Memory B cell (primary cell): Measurements from ENCODE around the gene TECR.
"Not testable (repeated sequence)": the region's sequence is repeated elsewhere in the genome, so short reads cannot be mapped to it uniquely, and the experiment has no call there.

Source experiments
- ATAC-seq: fragments of 150-1000 bp; cut with Tn5 transposase; 2 replicates; pipeline ENCODE4 v1.10.0; 2021; ENCODE audit warnings: low read depth, mild to moderate bottlenecking, moderate library complexity
- DNase-seq, 2 donors: peaks; one replicate each; pipeline ENCODE4 v3.0.0; 2022; ENCODE audit warnings: low spot score in 2 of 2
- H3K27ac Mint-ChIP-seq: one replicate; pipeline ENCODE4 v1.8.0; 2022; ENCODE audit warnings: mild to moderate bottlenecking, moderate library complexity, mixed read lengths
- H3K27me3 Mint-ChIP-seq: one replicate; pipeline ENCODE4 v1.8.0; 2022; ENCODE audit warnings: mixed read lengths
- H3K36me3 Mint-ChIP-seq: one replicate; pipeline ENCODE4 v1.8.0; 2022; ENCODE audit warnings: mild to moderate bottlenecking, mixed read lengths
- H3K4me1 Mint-ChIP-seq: one replicate; pipeline ENCODE4 v1.8.0; 2022; ENCODE audit warnings: mixed read lengths
- H3K4me3 Mint-ChIP-seq: one replicate; pipeline ENCODE4 v1.8.0; 2022; ENCODE audit warnings: mild to moderate bottlenecking, moderate library complexity, mixed read lengths
- H3K9me3 Mint-ChIP-seq: one replicate; pipeline ENCODE4 v1.8.0; 2022; ENCODE audit warnings: mixed read lengths

TECR gene

DNA sequence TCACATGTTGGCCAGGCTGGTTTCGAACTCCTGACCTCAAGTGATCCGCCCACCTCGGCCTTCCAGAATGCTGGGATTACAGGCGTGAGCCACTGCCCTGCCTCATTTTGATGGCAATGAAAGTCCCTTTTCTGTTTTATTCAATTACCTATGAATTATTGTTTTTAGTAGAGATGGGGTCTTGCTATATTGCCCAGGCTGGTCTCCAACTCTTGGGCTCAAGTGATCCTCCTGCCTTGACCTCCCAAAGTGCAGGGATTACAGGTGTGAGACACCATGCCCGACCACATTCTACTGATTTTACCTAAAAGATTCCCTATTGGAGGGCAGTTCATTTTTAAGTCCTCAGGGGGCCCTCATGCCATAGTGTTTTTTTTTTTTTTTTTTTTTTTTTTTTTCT lies 12.6 kb downstream of the TECR start:
- H3K27ac Mint-ChIP-seq, DNase-seq, H3K36me3 Mint-ChIP-seq, H3K4me3 Mint-ChIP-seq, H3K9me3 Mint-ChIP-seq, H3K27me3 Mint-ChIP-seq, ATAC-seq: not testable (repeated sequence)
- H3K4me1 Mint-ChIP-seq = peaks cover 15% of the 10 kb centered on the region

DNA sequence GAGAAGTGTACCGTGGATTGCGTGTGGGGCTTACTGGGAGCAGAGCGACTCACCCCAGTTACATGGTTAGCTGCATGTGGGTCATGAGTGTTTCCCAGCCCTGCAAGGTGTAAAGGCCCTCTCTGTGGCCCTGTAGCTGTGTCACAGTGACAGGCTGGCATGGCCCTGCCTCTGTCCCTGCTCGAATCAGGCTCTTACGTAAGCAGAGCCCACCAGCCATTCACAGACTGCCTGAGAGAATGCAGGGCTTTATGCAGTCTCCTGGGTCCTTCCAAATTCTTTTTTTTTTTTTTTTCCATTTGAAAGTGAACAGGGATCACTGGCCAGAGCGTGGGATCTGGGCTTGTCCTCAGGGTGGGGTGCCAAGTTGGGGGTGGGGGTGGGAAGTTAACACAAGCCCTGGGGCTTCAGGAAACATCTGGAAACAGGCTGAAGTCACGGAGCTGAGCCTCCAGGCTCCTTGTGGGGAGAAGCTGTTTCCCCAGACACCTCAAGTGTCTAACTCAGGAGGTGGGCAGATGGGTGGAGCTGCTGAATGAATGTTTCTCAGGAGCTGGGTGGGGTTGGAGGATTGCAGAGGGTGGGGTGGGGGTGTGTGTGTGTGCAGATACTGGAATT lies 13.4 kb downstream of the TECR start:
- no peaks in the 10 kb centered on the region for H3K27me3 Mint-ChIP-seq
- peaks cover 15% of the 10 kb centered on the region for H3K4me1 Mint-ChIP-seq
- ATAC-seq (no peak), DNase-seq (no peak)
- H3K27ac Mint-ChIP-seq = no peak overlapping the region
- H3K9me3 Mint-ChIP-seq = no peaks in the 10 kb centered on the region
- H3K36me3 Mint-ChIP-seq = peaks cover 3% of the 10 kb centered on the region
- H3K4me3 Mint-ChIP-seq = no peak overlapping the region

DNA sequence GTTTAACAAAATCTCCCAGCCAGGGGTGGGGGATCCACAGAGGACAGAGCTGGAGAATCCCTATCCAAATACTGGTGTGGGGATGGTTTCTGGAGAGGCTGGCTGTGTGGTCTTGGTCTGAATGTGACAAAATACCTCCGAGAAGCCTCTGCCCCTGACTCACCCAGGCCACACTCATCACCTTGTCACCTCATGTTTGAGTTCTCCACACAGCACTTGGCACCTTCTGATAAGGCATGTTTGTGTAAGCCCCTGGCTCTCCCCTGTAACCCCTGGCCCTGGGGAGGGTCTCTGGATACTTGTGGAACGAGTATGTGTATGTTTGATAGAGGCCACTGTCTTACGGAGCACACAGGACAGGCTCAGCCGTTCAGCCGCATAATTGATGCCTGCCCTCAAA lies 14.7 kb downstream of the TECR start:
- peaks cover 3% of the 10 kb centered on the region for H3K36me3 Mint-ChIP-seq
- peaks cover 13% of the 10 kb centered on the region for H3K4me1 Mint-ChIP-seq

DNA sequence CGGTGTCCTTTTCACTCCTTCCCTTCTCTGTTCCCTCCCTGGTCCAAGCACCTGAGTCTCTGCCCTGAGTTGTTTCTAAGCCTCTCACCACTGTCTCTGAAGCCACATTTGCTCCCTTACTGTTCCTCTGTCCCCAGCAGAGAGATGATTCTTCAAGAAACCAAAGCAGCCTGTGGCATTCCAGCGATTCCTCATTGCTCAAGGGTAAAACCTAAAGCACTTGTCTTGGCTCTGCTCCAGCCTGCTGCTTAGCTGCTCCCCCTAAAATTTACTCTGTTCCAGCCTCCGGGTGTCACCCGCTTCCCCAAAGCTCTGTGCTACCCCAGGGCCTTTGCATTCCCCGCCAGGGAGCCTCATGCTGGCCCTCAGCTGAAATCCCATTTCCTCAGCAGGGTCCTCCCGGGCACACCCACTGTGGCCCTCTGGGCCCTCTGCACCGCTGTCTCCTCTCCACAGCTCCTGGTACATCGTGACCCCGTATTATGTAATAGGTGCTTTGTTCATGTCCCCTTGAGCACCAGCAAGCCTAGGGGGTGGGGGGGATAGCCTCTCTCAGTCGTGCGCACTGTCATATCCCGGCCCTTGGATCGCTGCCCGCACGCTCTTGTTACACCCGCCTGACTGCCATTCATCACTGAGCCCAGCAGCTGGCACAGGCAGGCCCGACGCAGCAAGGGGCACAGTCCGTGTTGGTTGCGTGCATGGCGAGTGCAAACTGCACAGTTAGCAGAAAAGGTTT lies 15.8 kb downstream of the TECR start:
- Mint-ChIP-seq H3K27me3 (no peaks in the 10 kb centered on the region), H3K36me3 (peaks cover 7% of the 10 kb centered on the region), H3K27ac (no peak overlapping the region), H3K9me3 (no peaks in the 10 kb centered on the region), H3K4me1 (peaks cover 9% of the 10 kb centered on the region), H3K4me3 (no peak overlapping the region)
- DNase-seq = no peak
- no peak for ATAC-seq

More for the DNA sequence above, 14.7 kb downstream of the TECR start:
- ATAC-seq = no peak
- Mint-ChIP-seq H3K27ac (no peak overlapping the region), H3K4me3 (no peak overlapping the region), H3K9me3 (no peaks in the 10 kb centered on the region), H3K27me3 (no peaks in the 10 kb centered on the region)
- no peak for DNase-seq

DNA sequence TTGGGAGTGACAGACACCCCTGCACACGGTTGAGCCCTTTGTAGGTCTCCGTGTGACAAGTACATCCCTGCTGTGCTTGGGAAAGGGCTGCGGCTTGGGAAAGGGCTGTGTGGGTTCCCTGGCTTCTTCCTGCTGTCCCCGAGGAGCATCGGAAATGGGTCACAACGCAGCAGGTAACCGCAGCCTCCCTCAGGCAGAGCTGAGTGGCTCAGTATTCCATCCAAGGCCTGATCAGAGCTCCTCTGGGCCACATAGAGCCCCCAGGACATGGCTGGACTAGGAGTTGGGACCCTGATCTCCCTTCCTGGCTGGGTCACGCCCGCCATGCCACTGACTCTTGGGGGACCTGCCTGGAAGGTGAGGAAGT lies 16.3 kb downstream of the TECR start:
- peaks cover 7% of the 10 kb centered on the region for H3K36me3 Mint-ChIP-seq
- H3K4me1 Mint-ChIP-seq = peaks cover 13% of the 10 kb centered on the region
- H3K27me3 Mint-ChIP-seq = no peaks in the 10 kb centered on the region
- no peaks in the 10 kb centered on the region for H3K9me3 Mint-ChIP-seq
- H3K4me3 Mint-ChIP-seq = no peak overlapping the region
- no peak overlapping the region for H3K27ac Mint-ChIP-seq
- DNase-seq = no peak
- no peak for ATAC-seq

DNA sequence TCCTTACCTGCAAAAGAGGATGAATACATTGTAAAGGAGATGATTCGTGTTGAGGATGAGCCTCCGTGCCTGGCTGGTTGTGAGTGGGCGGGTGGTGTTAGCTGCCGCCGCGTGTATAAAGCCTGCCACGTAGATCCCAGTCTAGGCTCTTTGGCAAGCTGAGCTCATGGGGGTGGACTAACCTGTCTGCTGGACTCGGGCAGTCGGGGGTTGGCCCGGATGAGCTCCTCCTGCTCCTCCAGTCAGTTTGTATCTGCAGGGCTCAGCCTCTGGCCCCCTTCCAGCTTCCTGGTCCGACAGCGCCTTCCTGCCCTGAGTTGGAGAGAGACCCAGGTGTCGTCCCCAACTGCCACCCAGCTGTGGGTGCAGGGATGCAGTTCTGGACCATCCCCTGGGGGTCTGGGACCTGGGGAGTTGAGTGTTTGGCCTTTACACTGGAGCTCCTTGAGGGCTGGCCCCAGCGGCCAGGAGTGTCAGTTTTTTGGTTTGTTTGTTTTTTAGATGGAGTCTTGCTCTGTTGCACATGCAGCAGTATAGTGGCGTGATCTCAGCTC lies 20.9 kb downstream of the TECR start:
- Mint-ChIP-seq H3K4me1 (peaks cover 21% of the 10 kb centered on the region), H3K27me3 (no peaks in the 10 kb centered on the region), H3K36me3 (peaks cover 6% of the 10 kb centered on the region), H3K4me3 (no peak overlapping the region), H3K27ac (no peak overlapping the region), H3K9me3 (no peaks in the 10 kb centered on the region)
- DNase-seq (no peak), ATAC-seq (no peak)

DNA sequence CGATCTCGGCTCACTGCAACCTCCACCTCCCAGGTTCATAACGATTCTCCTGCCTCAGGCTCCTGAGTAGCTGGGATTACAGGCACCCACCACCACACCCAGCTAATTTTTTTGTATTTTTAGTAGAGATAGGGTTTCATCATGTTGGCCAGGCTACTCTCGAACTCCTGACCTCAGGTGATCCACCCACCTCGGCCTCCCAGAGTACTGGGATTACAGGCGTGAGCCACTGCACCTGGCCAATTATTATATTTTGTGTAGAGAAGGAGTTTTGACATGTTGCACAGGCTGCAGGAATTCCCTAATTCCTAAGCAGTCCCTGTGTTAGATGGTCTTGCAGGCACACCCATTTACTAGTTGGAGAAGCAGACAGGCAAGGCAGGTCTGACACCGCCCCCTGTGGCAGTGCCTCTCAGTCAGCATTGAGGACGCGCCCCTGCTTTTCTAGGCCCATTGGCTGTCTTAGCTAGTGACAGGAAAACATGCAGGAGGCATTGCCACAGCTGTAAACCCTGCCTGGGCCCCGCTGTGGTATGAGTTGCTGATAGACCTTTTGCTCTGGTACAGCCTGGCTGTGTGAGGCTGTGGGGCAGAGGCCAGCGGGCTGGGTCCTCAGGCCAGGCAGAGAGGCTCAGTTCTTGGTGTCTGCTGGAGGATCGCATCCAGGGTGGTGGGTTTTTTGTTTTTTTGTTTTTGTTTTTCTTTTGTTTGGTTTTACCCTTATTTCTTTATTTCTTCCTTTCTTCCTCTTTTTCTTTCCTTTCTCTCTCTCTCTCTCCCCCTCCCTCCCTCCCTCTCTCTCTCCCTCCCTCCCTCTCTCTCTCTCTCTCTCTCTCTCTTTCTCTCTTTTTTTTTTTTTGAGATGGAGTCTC lies 22.0 kb downstream of the TECR start:
- DNase-seq = peak; percentile 24 to 44
- H3K36me3 Mint-ChIP-seq, H3K4me3 Mint-ChIP-seq: not testable (repeated sequence)

DNA sequence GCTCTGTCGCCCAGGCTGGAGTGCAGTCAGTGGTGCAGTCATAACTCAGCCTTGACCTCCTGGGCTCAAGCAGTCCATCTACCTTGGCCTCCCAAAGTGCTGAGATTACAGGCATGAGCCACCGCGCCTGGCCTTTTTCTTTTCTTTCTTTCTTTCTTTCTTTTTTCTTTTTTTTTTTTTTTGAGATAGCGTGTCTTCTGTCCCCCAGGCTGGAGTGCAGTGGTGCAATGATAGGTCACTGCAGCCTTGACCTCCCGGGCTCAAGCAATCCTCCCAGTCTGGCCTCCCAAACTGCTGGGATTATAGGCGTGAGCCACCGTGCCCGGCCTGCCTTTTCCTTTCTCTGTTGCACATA lies 22.6 kb downstream of the TECR start:
- H3K27ac Mint-ChIP-seq = peak overlapping the region; percentile 57
- not testable (repeated sequence) for DNase-seq, H3K27me3 Mint-ChIP-seq, H3K36me3 Mint-ChIP-seq, H3K9me3 Mint-ChIP-seq, ATAC-seq
- peak overlapping the region; percentile 43 for H3K4me3 Mint-ChIP-seq
- peaks cover 28% of the 10 kb centered on the region for H3K4me1 Mint-ChIP-seq

More for the DNA sequence above, 22.0 kb downstream of the TECR start:
- not testable (repeated sequence) for H3K9me3 Mint-ChIP-seq, H3K27me3 Mint-ChIP-seq
- Mint-ChIP-seq H3K27ac (peak overlapping the region; percentile 57), H3K4me1 (peaks cover 22% of the 10 kb centered on the region)
- peak; percentile 97 for ATAC-seq

DNA sequence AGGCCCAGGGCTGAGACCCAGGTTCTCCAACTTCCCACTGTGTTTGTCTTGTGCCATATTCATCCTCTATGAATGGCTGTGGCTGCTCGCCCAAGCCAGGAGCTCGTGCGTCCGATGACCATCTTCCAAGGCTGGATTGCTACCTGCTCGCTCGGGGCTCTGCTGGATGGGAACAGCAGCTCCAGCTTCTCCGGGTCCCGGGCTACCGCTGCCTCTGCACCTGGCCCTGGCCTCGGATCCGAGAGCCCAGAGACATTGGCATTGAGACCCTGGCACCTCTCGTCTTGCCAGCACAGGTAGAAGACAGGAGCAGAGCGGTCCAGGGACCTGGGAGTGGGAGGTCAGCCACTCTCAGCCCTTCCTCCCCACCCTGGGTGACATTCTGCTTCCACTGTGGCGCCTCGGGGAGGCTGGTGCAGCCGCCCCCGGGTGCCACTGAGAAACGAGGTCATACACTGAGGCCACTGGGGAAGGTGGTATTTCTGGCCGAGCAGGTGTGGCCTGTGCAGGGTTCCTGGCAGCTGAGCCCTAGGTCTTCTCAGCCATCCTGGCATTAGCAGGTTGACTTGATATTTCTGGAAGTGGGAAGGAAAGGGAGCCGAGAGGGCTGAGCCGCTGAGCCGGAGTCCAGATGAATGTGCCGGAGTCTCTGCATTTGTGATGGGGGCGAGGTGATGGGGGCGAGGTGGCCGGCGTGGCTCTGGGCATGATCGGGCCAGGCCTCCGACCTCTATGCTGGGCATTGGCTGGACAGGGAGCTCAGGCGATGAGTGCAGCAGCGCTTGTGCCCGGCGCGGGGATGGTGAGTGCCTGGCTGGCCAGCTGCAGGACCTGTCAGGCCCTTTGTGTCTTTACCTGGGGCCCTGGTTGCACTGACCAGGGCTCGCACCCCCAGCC lies 23.9 kb downstream of the TECR start:
- H3K4me3 Mint-ChIP-seq = no peak overlapping the region
- H3K27me3 Mint-ChIP-seq = no peaks in the 10 kb centered on the region

DNA sequence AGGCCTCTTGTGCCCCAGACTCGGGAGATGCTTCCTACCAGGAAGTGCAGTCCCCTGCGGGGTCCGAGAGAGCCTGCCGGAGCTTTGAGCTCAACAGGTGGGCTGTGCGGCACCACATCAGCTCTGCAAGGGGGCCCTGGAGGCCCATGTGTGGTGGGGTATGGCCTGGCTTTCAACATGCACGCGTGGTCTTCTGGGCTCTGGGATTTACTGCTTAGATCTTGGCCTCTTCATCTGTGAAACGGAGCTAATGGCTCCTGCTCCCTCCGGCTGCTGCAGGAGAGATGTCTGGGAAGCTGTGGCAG lies 24.5 kb downstream of the TECR start:
- Mint-ChIP-seq H3K4me1 (peaks cover 28% of the 10 kb centered on the region), H3K9me3 (no peaks in the 10 kb centered on the region), H3K27me3 (no peaks in the 10 kb centered on the region), H3K27ac (no peak overlapping the region), H3K36me3 (peaks cover 6% of the 10 kb centered on the region), H3K4me3 (no peak overlapping the region)
- DNase-seq (no peak), ATAC-seq (no peak)

More for the DNA sequence above, 23.9 kb downstream of the TECR start:
- no peak overlapping the region for H3K27ac Mint-ChIP-seq
- ATAC-seq (no peak), DNase-seq (no peak)
- H3K9me3 Mint-ChIP-seq = no peaks in the 10 kb centered on the region
- peaks cover 28% of the 10 kb centered on the region for H3K4me1 Mint-ChIP-seq
- peaks cover 6% of the 10 kb centered on the region for H3K36me3 Mint-ChIP-seq

DNA sequence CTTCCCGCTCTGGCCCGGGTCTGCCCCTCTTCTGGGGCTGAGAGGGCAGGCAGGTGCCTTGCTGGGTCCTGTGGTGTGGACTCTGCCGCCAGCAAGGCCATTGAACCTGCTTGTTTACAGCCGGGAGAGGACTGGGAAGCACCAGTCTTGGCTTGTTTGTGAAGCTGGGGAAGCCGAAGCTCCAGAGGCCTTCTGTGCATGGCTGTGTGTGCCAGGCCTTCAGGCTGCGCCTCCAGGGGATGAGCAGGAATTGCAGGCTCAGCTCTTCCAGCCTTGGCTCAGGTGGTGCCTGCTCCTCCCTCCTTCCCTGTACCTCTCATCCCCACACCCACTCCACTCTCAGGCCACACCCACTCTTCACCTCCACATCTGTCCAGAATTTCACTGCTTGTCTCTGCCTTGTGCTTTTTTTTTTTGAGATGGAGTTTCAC lies 25.0 kb downstream of the TECR start:
- DNase-seq = no peak
- H3K4me3 Mint-ChIP-seq = no peak overlapping the region
- peaks cover 28% of the 10 kb centered on the region for H3K4me1 Mint-ChIP-seq
- no peaks in the 10 kb centered on the region for H3K9me3 Mint-ChIP-seq
- no peak for ATAC-seq
- H3K27me3 Mint-ChIP-seq = no peaks in the 10 kb centered on the region
- peaks cover 6% of the 10 kb centered on the region for H3K36me3 Mint-ChIP-seq
- no peak overlapping the region for H3K27ac Mint-ChIP-seq

DNA sequence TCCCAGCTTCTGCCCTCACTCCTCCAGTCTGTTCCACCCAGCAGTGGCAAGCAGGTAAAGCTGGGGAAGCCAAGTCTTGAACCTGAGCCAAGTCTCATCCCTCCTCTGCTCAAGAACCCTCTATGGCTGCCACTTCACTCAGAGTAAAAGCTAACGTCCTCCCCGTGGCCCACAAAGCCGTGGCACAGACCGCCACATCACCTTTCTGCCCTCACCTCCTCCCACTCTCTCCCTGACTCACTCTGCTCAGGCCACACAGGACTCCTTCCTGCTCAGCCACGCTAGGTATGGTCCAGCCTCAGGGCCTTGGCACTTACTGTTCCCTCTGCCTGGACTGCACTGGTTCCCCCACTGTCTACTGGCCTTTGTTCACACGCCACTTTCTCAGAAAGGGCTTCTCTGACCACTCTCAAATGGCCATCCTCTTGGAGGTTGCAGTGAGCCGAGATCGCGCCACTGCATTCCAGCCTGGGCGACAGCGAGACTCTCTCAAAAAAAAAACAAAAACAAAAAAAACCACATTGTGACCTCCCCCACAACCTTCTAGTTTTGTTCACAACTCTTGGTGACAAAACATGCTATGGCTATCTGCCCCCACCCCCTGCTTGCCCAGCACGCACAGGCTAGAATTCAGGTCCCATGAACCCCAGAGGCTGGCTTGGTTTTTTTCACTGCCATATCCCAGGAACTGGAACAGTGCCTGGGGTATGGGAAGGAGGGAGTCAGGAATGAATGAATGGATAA lies 26.7 kb downstream of the TECR start:
- ATAC-seq (no peak), DNase-seq (no peak)
- Mint-ChIP-seq H3K36me3 (peaks cover 2% of the 10 kb centered on the region), H3K9me3 (no peaks in the 10 kb centered on the region), H3K27me3 (no peaks in the 10 kb centered on the region), H3K4me3 (no peak overlapping the region), H3K27ac (no peak overlapping the region), H3K4me1 (peaks cover 22% of the 10 kb centered on the region)

DNA sequence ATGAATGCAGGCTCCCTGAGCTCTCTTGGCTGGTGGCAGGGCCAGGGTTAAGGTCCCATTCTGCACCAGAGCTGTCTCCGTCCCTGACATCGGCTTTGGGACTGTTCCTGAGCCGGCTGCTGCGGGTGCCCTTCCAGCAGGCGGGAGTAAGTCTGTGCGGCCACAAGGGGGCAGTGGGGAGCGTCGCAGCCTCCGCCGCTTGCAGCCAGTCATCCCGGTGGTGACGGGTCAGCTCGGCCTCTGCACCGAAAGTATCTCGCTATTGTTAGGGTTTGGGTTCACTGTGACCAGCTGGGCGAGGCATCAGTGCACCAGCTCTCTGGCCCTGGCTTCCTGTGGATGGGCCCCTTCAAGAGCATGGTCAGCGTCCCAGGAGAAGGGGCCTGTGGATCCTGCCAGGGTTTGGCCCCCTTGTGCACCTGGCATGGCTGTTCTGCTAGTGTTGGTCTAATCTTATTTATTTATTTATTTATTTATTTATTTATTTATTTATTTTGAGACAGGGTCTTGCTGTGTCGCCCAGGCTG lies 27.3 kb downstream of the TECR start:
- H3K27ac Mint-ChIP-seq = no peak overlapping the region
- ATAC-seq = peak; percentile 86
- peaks cover 22% of the 10 kb centered on the region for H3K4me1 Mint-ChIP-seq
- H3K9me3 Mint-ChIP-seq = no peaks in the 10 kb centered on the region
- H3K27me3 Mint-ChIP-seq = no peaks in the 10 kb centered on the region
- DNase-seq = peak; percentile 65 to 71
- H3K4me3 Mint-ChIP-seq = peak overlapping the region; percentile 63
- H3K36me3 Mint-ChIP-seq = peaks cover 2% of the 10 kb centered on the region
